Colonic mucosa (tissue), 4 donors: ENCODE measurements around the gene AJAP1. TPM values are rescaled to one million over a fixed set of nuclear protein-coding genes. Genes with fewer than 3 reads are reported as not detected.

ENCODE experiments used
- DNase-seq: peaks from one replicate; pipeline ENCODE4 v3.0.0-alpha.2; 2020
- H3K27ac ChIP-seq: fragments of 200-600 bp; one replicate; pipeline ENCODE4 v1.8.0; 2021
- H3K27me3 ChIP-seq: fragments of 200-600 bp; one replicate; pipeline ENCODE4 v1.8.0; 2021
- H3K36me3 ChIP-seq: fragments of 200-600 bp; one replicate; pipeline ENCODE4 v1.8.0; 2021
- H3K4me1 ChIP-seq: fragments of 200-600 bp; one replicate; pipeline ENCODE4 v1.8.0; 2021; ENCODE audit warnings: mild to moderate bottlenecking
- H3K4me3 ChIP-seq: fragments of 200-600 bp; one replicate; pipeline ENCODE4 v1.8.0; 2021
- H3K9ac ChIP-seq, 2 donors: one replicate each; pipeline ENCODE4 v1.7.0; 2013; ENCODE audit warnings: control low read depth in 2 of 2, low read depth in 2 of 2, low read length in 2 of 2
- H3K9me3 ChIP-seq: fragments of 200-600 bp; one replicate; pipeline ENCODE4 v1.8.0; 2021
- CTCF ChIP-seq: fragments of 200-600 bp; IDR thresholded peaks from one replicate; pipeline ENCODE4 v1.8.0; 2022; ENCODE audit warnings: antibody characterized with exemption, mild to moderate bottlenecking
- intact Hi-C: fragments of 100-400 bp; cut with DNase I; formaldehyde crosslinking; loops from one replicate; pipeline ENCODE4 v1.14.1; 2022
- total RNA-seq, 2 donors: library from RNA; stranded (reverse); fragmentation: NEBNext Ultra II Directional in 1 of 2; extraction: Animal tissue kit (Norgen Biotek cat#: 25700) in 1 of 2; gene quantifications; one replicate each; pipeline ENCODE4 v1.2.1, GENCODE V29; 2021
- donor health status: healthy.
- donor health status: DM: no; HTN: no; CAD: no.
- donor health status: DM: no; HTN: no; CAD: no.

Gene AJAP1
- total RNA-seq, 2 donors from 2014 or later: 0.07 to 0.42 TPM

DNA sequence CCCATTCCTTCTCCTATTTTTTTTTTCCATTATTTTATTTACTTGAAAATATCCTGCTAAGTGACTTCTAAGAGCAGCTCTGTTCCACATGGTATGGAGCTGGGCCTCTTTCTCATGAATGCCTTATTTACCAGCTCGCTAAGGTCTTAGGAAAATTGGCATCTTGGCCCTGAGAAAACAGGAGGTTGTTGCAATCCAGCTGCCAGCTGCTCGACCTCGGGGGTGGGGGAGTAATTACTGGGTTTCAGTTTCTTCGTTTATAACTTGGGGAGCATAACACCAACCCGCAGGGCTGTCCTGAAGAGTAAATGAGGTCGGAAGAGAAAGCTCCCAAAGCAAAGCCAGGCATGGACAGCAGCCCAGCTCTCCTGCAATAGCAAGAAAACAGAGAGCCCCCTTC lies 176.3 kb downstream of the AJAP1 start:
- TF ChIP-seq CTCF: no peak
- H3K9me3 ChIP-seq: no peaks in the 10 kb centered on the region

GRCh38 chr1:4836574-4836973 lies 182.2 kb downstream of the AJAP1 start:
- no peak overlapping the region for H3K9ac ChIP-seq
- H3K9me3 ChIP-seq: no peaks in the 10 kb centered on the region
- DNase-seq: no peak
- no peak for TF ChIP-seq CTCF
- no peaks in the 10 kb centered on the region for H3K4me1 ChIP-seq
- intact Hi-C loops: no loop called here
- no peaks in the 10 kb centered on the region for H3K36me3 ChIP-seq
- H3K4me3 ChIP-seq: no peak overlapping the region
- no peak overlapping the region for H3K27ac ChIP-seq
- no peaks in the 10 kb centered on the region for H3K27me3 ChIP-seq

More for the DNA sequence above, 176.3 kb downstream of the AJAP1 start:
- Histone ChIP-seq H3K27ac (no peak overlapping the region), H3K27me3 (no peaks in the 10 kb centered on the region), H3K4me3 (no peak overlapping the region), H3K4me1 (no peaks in the 10 kb centered on the region), H3K36me3 (no peaks in the 10 kb centered on the region), H3K9ac (no peak overlapping the region)
- DNase-seq: no peak
- intact Hi-C loops: no loop called here

GRCh38 chr1:4837031-4837600 lies 182.7 kb downstream of the AJAP1 start:
- H3K36me3 ChIP-seq: no peaks in the 10 kb centered on the region
- no peak overlapping the region for H3K9ac ChIP-seq
- no peak overlapping the region for H3K4me3 ChIP-seq
- no peak for DNase-seq
- intact Hi-C loops: no loop called here
- TF ChIP-seq CTCF: no peak
- no peaks in the 10 kb centered on the region for H3K27me3 ChIP-seq
- H3K27ac ChIP-seq: no peak overlapping the region
- H3K9me3 ChIP-seq: no peaks in the 10 kb centered on the region
- H3K4me1 ChIP-seq: no peaks in the 10 kb centered on the region

GRCh38 chr1:4837752-4838151 lies 183.3 kb downstream of the AJAP1 start:
- Histone ChIP-seq H3K4me1 (no peaks in the 10 kb centered on the region), H3K27ac (no peak overlapping the region), H3K4me3 (no peak overlapping the region), H3K27me3 (no peaks in the 10 kb centered on the region), H3K36me3 (no peaks in the 10 kb centered on the region), H3K9me3 (no peaks in the 10 kb centered on the region), H3K9ac (no peak overlapping the region)
- intact Hi-C loops: no loop called here
- DNase-seq: no peak
- no peak for TF ChIP-seq CTCF

GRCh38 chr1:4838231-4838630 lies 183.8 kb downstream of the AJAP1 start:
- Histone ChIP-seq H3K27ac (no peak overlapping the region), H3K27me3 (no peaks in the 10 kb centered on the region), H3K9me3 (no peaks in the 10 kb centered on the region), H3K9ac (no peak overlapping the region), H3K4me3 (no peak overlapping the region), H3K4me1 (no peaks in the 10 kb centered on the region), H3K36me3 (no peaks in the 10 kb centered on the region)
- intact Hi-C loops: no loop called here
- no peak for DNase-seq
- TF ChIP-seq CTCF: no peak
